ENCODE measurements around the gene ZNF865.

Gene ZNF865

GRCh38 chr19:55654323-55654867, 48.9 kb downstream of the ZNF865 start:
- peak overlapping the region; percentile 98 for H3K27ac ChIP-seq
- peak; percentile 95 for DNase-seq (ENCODE audit: low read depth, low spot score)

DNA sequence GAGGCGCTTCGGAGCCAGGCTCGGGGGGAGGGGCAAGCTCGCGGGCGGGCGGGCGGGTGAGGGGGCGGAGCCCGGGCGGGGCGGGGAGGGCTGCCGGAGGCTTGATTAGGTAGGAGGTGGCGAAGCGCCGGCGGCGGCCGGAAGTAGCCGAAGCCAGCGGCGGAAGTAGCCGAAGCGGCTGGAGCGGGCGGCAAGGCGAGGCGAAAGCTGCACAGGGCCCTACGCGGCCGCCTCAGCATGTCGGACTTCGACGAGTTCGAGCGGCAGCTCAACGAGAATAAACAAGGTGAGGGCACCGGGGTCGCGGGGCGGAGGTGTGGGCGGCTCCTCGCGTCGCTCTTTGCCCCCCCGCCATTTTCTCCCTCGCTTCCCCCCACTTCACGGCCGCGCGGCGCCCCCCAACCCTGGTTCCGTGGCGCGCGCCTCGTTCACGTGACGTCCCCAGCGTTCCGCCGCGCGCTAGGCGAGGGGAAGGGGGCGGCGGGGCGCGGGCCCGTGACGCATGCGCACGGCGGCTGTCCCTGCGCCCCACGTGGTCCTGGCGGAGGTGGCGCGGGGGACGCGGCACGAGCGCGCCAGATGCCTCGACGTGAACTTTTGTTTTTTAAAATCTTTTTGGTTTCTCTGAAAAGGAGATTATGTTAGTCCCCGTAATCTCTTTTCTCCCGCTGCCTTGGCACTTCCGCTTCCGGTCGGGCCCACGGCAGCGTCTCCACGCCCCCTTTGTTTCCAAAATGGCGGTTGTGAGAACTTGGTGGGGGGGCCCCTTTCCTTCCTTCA, 49.6 kb downstream of the ZNF865 start, which contains the start of gene U2AF2:
U2AF2 (plus strand) TSS at position 168 of the 780 bp plus-strand sequence; CDS start at position 238, 70 bp downstream.
- peak within 1 kb of the TSS; percentile 98 for H3K27ac ChIP-seq
- no peak for DNase-seq (ENCODE audit: low read depth, low spot score)

- H3K27ac ChIP-seq: peak overlapping the region; percentile 98
- no peak for DNase-seq (ENCODE audit: low read depth, low spot score)
These were observed 50.2 kb downstream of the ZNF865 start for GRCh38 chr19:55655648-55656040.

DNA sequence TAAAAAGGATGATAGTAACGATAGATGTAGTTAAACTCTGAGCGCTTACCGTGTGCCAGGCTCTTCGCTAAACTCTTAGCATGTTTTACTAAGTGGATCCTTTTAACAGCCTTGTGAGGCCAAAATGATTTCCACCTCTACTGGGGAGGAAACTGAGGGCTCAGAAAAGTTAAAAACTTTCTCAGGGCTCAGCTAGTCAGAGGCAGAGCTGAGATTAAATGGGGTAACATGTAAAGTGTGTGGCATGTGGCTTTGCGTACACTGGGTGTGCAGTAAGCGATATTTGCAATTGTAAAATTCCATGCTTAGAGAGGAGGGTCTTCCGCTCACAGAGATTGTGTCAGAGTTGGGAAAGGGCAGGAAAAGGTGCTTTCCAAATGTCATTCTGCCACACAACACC, 51.1 kb downstream of the ZNF865 start:
- no peak overlapping the region for H3K27ac ChIP-seq
- DNase-seq (ENCODE audit: low read depth, low spot score): no peak

DNA sequence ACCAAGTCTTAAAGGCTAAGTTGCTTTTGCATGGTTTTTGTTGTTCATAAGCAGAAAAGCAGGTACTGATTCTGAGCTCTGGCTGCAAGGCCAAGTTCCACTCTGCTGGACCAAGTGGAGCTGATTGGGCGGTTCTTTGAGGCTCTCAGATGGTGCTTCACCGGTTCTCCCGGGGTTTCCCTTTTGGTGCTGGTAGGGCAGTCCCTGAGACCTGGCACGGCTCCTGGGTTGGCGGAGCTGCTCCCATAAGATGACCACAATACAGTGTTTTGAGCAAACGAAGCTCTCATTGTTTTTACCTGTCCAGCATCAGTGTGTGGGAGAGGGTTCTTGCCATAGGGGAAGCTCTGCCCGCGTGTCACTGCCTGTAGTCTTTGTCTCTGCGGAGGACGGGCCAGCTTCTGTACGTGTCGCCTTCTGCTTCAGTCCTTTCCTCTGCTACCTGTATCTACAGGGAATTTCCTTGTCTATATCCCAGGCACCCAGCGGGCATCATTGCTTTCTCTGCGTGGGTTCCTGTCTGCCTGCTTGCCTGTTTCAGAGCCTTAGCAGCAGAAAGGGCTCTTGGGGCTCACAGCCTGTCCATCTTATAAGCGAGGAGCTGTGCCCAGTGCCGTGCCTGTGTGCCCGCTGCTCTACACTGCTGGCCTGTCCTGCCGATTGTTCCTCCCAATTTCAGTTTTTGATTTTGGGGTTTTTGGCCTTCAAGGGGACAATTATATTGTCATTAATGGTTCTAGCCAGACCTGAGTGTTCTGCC, 51.7 kb downstream of the ZNF865 start:
- DNase-seq (ENCODE audit: low read depth, low spot score): no peak
- no peak overlapping the region for H3K27ac ChIP-seq

- no peak overlapping the region for H3K27ac ChIP-seq
- DNase-seq (ENCODE audit: low read depth, low spot score): no peak
These were observed 53.5 kb downstream of the ZNF865 start for GRCh38 chr19:55658846-55659459.

DNA sequence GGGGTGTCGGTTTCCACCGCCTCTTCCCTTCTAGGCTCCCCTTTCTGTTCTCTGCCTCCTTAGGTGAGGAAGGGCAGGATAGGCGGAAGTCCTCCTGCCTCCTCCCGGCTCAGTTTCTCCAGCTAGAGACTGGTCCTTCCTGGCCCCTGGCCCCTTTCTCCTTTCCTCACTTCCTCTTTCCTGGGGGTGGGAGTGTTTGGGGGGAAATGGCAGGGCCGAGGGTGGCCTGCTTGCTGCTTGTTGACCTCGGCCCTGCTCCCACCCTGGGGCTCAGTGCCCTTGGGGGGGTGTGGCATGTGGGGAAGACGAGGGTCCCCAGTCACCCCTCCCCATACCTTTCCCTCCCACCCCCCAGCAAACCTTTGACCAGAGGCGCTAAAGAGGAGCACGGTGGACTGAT, 54.4 kb downstream of the ZNF865 start:
- no peak for DNase-seq (ENCODE audit: low read depth, low spot score)
- no peak overlapping the region for H3K27ac ChIP-seq

DNA sequence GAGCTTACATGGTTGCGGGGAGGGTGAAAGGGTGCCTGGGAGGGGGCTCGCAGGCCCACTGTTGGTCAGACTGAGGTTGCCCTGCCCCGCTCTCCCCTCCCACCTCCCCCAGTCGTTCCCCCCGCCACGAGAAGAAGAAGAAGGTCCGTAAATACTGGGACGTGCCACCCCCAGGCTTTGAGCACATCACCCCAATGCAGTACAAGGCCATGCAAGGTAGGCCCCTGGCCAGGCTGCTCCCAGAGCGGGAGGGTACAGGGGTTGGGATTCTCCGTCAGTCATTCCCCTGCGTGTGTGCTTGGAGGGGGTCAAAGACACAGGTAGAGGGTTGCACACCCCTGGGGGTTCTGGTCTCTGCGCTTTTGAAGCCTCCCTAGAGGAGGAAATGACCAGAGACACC, 55.0 kb downstream of the ZNF865 start:
- no peak overlapping the region for H3K27ac ChIP-seq

DNA sequence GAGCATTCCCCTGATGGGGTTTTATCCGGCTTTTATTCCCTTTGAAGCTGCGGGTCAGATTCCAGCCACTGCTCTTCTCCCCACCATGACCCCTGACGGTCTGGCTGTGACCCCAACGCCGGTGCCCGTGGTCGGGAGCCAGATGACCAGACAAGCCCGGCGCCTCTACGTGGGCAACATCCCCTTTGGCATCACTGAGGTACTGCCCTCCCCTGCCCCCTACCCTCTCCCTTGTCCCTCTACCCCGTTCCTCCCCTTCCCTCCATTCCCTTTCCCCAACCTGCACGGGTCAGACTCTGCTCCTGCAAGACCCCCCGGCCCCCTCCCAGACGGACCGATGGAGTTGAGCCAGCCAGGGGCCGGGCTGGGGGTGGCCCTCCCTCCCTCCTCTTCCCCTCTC, 55.5 kb downstream of the ZNF865 start:
- DNase-seq (ENCODE audit: low read depth, low spot score): no peak
- no peak overlapping the region for H3K27ac ChIP-seq

More for the DNA sequence above, 55.0 kb downstream of the ZNF865 start:
- DNase-seq (ENCODE audit: low read depth, low spot score): no peak

- DNase-seq (ENCODE audit: low read depth, low spot score): no peak
- no peak overlapping the region for H3K27ac ChIP-seq
These were observed 56.4 kb downstream of the ZNF865 start for GRCh38 chr19:55661826-55662225.

DNA sequence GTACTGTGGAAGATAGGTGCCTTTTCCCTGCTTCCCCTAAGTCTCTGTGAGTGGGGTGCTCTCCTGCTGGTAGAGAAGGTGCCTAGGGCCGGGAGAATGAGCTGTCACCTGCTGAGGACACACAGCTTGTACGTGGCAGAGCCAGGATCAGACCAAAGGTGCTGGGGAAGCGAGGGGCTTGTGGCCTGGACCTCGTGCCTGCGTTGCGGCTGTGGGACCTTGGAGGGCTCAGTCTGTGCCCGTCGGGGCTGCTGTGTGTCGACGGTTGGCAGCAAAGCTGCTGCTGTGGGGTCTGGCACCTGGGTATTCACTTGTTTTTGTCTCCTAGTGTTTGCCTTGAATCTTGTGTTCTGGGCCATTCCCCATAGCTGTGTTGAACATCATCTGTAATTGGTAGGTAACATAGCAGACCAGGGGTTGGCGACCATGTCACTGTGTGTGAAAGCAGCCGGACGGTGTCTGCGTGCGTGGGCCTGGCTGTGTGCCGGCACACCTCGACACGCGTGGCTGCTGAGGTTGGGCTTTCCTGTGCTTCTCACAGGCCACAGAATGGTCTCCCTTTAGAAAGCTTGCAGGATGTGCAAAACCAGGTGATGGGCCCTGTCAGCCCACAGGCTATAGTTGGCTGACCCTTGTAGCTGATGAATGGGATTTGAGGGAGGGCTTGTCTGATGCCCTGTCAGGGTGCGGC, 58.5 kb downstream of the ZNF865 start:
- no peak for DNase-seq (ENCODE audit: low read depth, low spot score)
- no peak overlapping the region for H3K27ac ChIP-seq

DNA sequence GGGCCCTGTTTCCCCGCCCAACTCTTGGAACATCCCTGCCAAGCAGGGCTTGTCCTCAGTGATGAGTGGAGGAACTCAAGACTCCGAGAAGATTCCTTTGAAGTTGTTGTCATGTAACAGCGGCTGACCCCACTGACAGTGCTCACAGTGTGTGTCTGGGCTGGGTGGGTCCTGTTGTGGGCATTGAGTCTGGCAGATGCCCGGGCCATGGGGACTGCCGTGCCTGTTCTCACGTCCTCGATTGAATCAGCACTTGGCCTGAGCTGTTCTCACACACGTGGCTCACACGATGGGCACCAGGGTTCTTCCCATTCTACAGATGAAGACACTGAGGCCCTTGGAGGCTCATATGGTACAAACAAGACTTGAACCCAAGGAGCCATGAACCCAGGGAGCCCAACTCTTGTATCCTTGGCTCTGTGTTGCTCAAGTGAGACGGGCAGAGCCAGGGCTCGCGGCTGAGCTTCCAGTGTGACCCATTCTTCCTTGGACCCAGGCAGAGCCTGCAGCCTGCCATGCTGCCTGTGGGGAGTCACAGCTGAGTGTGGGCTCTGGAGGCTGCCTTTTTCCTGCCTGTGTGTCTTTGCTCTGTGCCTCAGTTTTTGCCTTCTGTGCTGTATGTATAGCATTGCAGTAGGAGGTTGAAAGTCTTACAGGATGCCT, 61.0 kb downstream of the ZNF865 start:
- DNase-seq (ENCODE audit: low read depth, low spot score): no peak
- no peak overlapping the region for H3K27ac ChIP-seq

Measured in epithelial cell of prostate (primary cell).